Osteocyte (in vitro differentiated cells): Measurements from ENCODE around the gene MLLT6. TPM values are rescaled to one million over a fixed set of nuclear protein-coding genes. Genes with fewer than 3 reads are reported as not detected.

Source experiments
- DNase-seq: peaks from one replicate; pipeline ENCODE4 v3.0.0; 2021; ENCODE audit warnings: mixed read lengths; ENCODE audit not compliant: unreplicated experiment; ENCODE audit errors: extremely low spot score
- H3K27ac Mint-ChIP-seq: one replicate; pipeline ENCODE4 v1.8.0; 2021; ENCODE audit warnings: mild to moderate bottlenecking, mixed read lengths; ENCODE audit not compliant: unreplicated experiment
- H3K27me3 Mint-ChIP-seq: one replicate; pipeline ENCODE4 v1.8.0; 2021; ENCODE audit warnings: mixed read lengths; ENCODE audit not compliant: unreplicated experiment
- H3K36me3 Mint-ChIP-seq: one replicate; pipeline ENCODE4 v1.8.0; 2021; ENCODE audit warnings: mixed read lengths; ENCODE audit not compliant: unreplicated experiment
- H3K4me1 Mint-ChIP-seq: one replicate; pipeline ENCODE4 v1.8.0; 2021; ENCODE audit warnings: mixed read lengths; ENCODE audit not compliant: unreplicated experiment
- H3K4me3 Mint-ChIP-seq: one replicate; pipeline ENCODE4 v1.8.0; 2021; ENCODE audit warnings: mild to moderate bottlenecking, moderate library complexity, mixed read lengths; ENCODE audit not compliant: unreplicated experiment
- H3K9me3 Mint-ChIP-seq: one replicate; pipeline ENCODE4 v1.8.0; 2021; ENCODE audit warnings: mixed read lengths; ENCODE audit not compliant: unreplicated experiment
- CTCF ChIP-seq: fragments of 200-600 bp; sonication (generic); IDR thresholded peaks from 2 replicates; pipeline ENCODE4 v1.5.0; 2021; ENCODE audit warnings: antibody characterized with exemption, mild to moderate bottlenecking, moderate library complexity
- total RNA-seq: library from RNA; stranded (reverse); gene quantifications from 2 replicates; pipeline ENCODE4 v1.2.1, GENCODE V29; 2021

MLLT6 gene
- total RNA-seq, 1 donor from 2014 or later = 107 TPM

- Mint-ChIP-seq H3K27me3 (no peaks in the 10 kb centered on the region), H3K4me3 (no peak overlapping the region), H3K36me3 (peaks cover 22% of the 10 kb centered on the region), H3K27ac (peak overlapping the region; percentile 27), H3K9me3 (no peaks in the 10 kb centered on the region), H3K4me1 (peaks cover 24% of the 10 kb centered on the region)
- no peak for DNase-seq
- TF ChIP-seq CTCF = peak; percentile 85
These were observed 30.3 kb downstream of the MLLT6 start for GRCh38 chr17:38735161-38735997.

GRCh38 chr17:38738007-38738662, 33.1 kb downstream of the MLLT6 start:
- Mint-ChIP-seq H3K4me3 (no peak overlapping the region), H3K27me3 (no peaks in the 10 kb centered on the region), H3K9me3 (no peaks in the 10 kb centered on the region), H3K4me1 (peaks cover 24% of the 10 kb centered on the region), H3K36me3 (peaks cover 20% of the 10 kb centered on the region), H3K27ac (no peak overlapping the region)
- TF ChIP-seq CTCF = no peak
- no peak for DNase-seq

GRCh38 chr17:38738686-38739085, 33.6 kb downstream of the MLLT6 start:
- Mint-ChIP-seq H3K9me3 (no peaks in the 10 kb centered on the region), H3K27ac (no peak overlapping the region), H3K4me3 (no peak overlapping the region), H3K27me3 (no peaks in the 10 kb centered on the region), H3K4me1 (peaks cover 29% of the 10 kb centered on the region), H3K36me3 (peaks cover 18% of the 10 kb centered on the region)
- no peak for TF ChIP-seq CTCF
- DNase-seq = no peak

- H3K36me3 Mint-ChIP-seq = peaks cover 18% of the 10 kb centered on the region
- H3K4me3 Mint-ChIP-seq = no peak overlapping the region
- peaks cover 34% of the 10 kb centered on the region for H3K4me1 Mint-ChIP-seq
- no peak for DNase-seq
- no peaks in the 10 kb centered on the region for H3K9me3 Mint-ChIP-seq
- H3K27ac Mint-ChIP-seq = no peak overlapping the region
- no peaks in the 10 kb centered on the region for H3K27me3 Mint-ChIP-seq
- no peak for TF ChIP-seq CTCF
These were observed 34.2 kb downstream of the MLLT6 start for GRCh38 chr17:38739305-38739704.

GRCh38 chr17:38740044-38740443, 35.0 kb downstream of the MLLT6 start:
- H3K36me3 Mint-ChIP-seq = peaks cover 17% of the 10 kb centered on the region
- no peaks in the 10 kb centered on the region for H3K9me3 Mint-ChIP-seq
- no peaks in the 10 kb centered on the region for H3K27me3 Mint-ChIP-seq
- TF ChIP-seq CTCF = no peak
- no peak for DNase-seq
- peaks cover 39% of the 10 kb centered on the region for H3K4me1 Mint-ChIP-seq
- H3K27ac Mint-ChIP-seq = no peak overlapping the region
- no peak overlapping the region for H3K4me3 Mint-ChIP-seq
